GM21390 (cell line): ENCODE results near the gene CHMP4B.
A peak's percentile ranks its signal among the peaks of the same experiment; 100 is the strongest.

Experiments used
- ATAC-seq: cut with Tn5 transposase; IDR thresholded peaks from one replicate; pipeline ENCODE4 v1.9.1; 2021; ENCODE audit not compliant: unreplicated experiment

CHMP4B gene, protein sequence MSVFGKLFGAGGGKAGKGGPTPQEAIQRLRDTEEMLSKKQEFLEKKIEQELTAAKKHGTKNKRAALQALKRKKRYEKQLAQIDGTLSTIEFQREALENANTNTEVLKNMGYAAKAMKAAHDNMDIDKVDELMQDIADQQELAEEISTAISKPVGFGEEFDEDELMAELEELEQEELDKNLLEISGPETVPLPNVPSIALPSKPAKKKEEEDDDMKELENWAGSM

GRCh38 chr20:33810885-33811775 lies at the start of gene CHMP4B:
Gene CHMP4B (plus strand): TSS chr20:33811348. CDS start chr20:33811469, 121 bp downstream.
- ATAC-seq, result peak; percentile 96

GRCh38 chr20:33761698-33762250 lies 49.4 kb upstream of the CHMP4B start:
- no peak for ATAC-seq

DNA sequence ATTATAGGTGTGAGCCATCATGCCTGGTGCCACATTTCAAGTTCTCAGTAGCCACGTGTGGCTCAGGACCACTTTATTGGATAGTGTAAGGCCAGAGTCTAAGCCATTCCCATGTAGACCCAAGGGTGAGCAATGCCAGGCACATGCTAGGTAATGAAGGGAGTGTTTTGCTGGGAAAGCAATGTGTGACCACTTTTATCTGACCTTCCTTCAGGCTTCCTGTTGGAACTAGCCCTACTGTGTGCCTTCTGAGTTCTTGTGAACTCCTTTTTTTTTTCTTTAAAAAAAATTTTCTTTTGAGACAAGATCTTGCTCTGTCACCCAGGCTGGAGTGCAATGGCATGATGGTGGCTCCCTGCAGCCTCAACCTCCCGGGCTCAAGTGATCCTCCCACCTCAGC lies 46.0 kb upstream of the CHMP4B start:
- ATAC-seq, result no peak

GRCh38 chr20:33765592-33765991 lies 45.6 kb upstream of the CHMP4B start:
- ATAC-seq, result no peak

GRCh38 chr20:33766686-33767085 lies 44.5 kb upstream of the CHMP4B start:
- no peak for ATAC-seq

DNA sequence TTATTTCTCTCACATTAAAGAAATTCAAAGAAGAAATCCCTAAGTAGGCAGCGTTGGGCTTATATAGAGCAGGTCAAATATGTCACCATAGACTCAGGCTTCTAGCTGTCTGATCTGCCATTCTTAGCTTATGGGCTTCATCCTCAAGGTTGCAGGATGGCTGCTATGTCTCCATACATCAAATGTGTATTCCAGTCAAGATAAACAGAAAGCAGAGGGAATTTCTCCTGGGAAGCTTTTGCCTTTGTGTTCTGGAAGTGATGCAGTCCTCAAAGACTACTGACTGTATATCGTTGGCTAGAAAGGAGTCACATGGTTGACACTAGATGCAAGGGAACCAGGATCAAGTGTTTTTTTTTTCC lies 43.4 kb upstream of the CHMP4B start:
- ATAC-seq, result no peak

GRCh38 chr20:33769043-33769442 lies 42.1 kb upstream of the CHMP4B start:
- ATAC-seq, result no peak

GRCh38 chr20:33770005-33770404 lies 41.1 kb upstream of the CHMP4B start:
- no peak for ATAC-seq

- no peak for ATAC-seq
These were observed 39.2 kb upstream of the CHMP4B start for GRCh38 chr20:33771938-33772337.

GRCh38 chr20:33772439-33772838 lies 38.7 kb upstream of the CHMP4B start:
- ATAC-seq, result no peak

GRCh38 chr20:33773412-33774089 lies 37.6 kb upstream of the CHMP4B start:
- ATAC-seq, result peak; percentile 49

GRCh38 chr20:33777816-33778215 lies 33.3 kb upstream of the CHMP4B start:
- ATAC-seq, result no peak

DNA sequence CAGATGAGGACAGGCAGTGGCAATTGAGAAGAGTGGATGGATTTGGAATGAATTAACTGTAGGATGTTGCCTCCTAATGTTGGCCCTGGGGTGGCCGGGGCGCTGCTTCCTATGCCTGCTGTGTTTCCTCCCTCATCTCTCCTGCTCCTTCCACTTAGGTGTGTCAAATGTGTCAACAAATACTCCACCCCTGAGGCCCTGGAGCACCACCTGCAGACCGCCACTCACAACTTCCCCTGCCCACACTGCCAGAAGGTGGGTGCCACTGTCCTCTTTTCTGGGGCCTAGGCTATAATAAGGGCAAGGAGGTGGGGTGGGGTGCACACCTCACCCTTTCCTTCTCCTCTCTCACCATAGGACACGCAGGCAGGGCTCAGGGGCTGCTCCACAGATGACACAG lies 30.0 kb upstream of the CHMP4B start:
- no peak for ATAC-seq

- no peak for ATAC-seq
These were observed 29.2 kb upstream of the CHMP4B start for GRCh38 chr20:33781945-33782344.

DNA sequence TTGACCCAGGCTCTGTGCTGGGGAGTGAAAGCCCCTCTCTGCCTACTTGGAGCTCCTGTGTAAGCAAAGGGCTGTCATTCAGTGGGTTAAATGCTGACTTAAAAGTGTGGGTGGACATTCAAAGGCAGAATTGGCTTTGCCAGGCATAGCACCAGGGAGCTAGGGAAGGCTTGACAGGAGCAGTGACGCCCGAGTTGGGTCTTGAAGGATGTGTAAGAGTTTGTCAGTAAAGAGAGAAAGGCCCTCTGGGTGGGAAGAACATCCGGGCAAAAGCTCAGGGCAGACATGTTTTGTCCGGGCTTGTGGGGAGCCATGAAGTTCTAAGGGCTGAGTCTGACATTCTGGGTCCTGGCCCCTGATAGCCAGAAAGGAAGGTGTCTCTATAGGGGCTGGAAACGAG lies 27.9 kb upstream of the CHMP4B start:
- no peak for ATAC-seq

DNA sequence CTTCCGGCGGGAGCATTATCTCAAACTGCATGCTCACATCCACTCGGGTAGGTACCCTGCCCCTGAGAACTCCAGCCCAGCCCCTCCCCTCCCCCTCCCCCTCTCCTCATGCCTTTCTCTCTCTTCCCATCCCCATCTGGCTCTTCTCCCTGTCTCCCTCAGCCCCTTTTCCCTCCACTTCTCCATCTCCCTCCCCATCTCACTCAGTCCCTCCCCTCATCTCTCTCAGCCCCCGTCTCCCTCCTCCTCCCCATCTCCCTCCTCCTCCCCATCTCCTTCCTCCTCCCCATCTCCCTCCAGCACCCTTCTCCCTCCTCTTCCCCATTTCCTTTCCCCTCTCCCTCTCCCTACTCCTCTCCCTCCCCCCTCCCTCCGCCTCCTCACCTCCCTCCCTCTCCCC lies 27.3 kb upstream of the CHMP4B start:
- ATAC-seq, result no peak

GRCh38 chr20:33784225-33784624 lies 26.9 kb upstream of the CHMP4B start:
- no peak for ATAC-seq

DNA sequence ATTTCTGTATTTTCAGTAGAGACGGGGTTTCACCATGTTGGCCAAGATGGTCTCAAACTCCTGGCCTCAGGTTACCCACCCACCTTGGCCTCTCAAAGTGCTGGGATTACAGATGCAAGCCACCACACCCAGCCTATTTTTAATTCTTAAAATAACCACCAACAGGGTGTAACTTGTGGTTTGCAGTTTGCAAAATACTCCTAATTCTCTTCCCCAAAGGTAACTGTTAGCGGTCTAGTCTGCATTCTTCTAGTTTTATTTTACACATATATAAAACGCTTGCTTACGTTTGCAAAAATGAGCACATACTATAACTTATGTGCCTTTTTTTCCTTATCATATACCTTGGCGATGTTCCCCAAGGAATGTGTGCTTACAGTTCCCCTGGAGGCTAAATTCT lies 25.6 kb upstream of the CHMP4B start:
- no peak for ATAC-seq

GRCh38 chr20:33787253-33787891 lies 23.8 kb upstream of the CHMP4B start:
- no peak for ATAC-seq

- ATAC-seq, result no peak
These were observed 22.6 kb upstream of the CHMP4B start for GRCh38 chr20:33788351-33789049.
